ENCODE results near the gene SMARCAL1.
"Not testable (repeated sequence)": the region's sequence is repeated elsewhere in the genome, so short reads cannot be mapped to it uniquely, and the experiment has no call there.

Gene SMARCAL1

GRCh38 chr2:216412022-216412999, at the start of gene SMARCAL1:
Gene SMARCAL1 (plus strand): TSS chr2:216412484. CDS start chr2:216414705, 2,221 bp downstream.
- peak; percentile 99 for DNase-seq

- no peak for DNase-seq
Measured at GRCh38 chr2:216362730-216363129, 49.6 kb upstream of the SMARCAL1 start.

GRCh38 chr2:216363221-216363620, 49.1 kb upstream of the SMARCAL1 start:
- DNase-seq: no peak

GRCh38 chr2:216365518-216365917, 46.8 kb upstream of the SMARCAL1 start:
- DNase-seq: no peak

- DNase-seq: no peak
Measured at GRCh38 chr2:216366777-216367471, 45.4 kb upstream of the SMARCAL1 start.

- DNase-seq: no peak
Measured at GRCh38 chr2:216369821-216370220, 42.5 kb upstream of the SMARCAL1 start.

GRCh38 chr2:216370961-216371712, 41.1 kb upstream of the SMARCAL1 start:
- no peak for DNase-seq

GRCh38 chr2:216371721-216372702, 40.3 kb upstream of the SMARCAL1 start, which contains the start of gene MARCHF4:
Gene MARCHF4 (minus strand): TSS chr2:216372483. CDS start chr2:216370260, 2,223 bp downstream.
- DNase-seq: peak; percentile 36

GRCh38 chr2:216372761-216373291, 39.5 kb upstream of the SMARCAL1 start:
- no peak for DNase-seq

- no peak for DNase-seq
Measured at GRCh38 chr2:216373896-216374295, 38.4 kb upstream of the SMARCAL1 start.

GRCh38 chr2:216375286-216375685, 37.0 kb upstream of the SMARCAL1 start:
- no peak for DNase-seq

GRCh38 chr2:216379977-216380376, 32.3 kb upstream of the SMARCAL1 start:
- no peak for DNase-seq

GRCh38 chr2:216384409-216384808, 27.9 kb upstream of the SMARCAL1 start:
- not testable (repeated sequence) for DNase-seq

- no peak for DNase-seq
Measured at GRCh38 chr2:216385478-216385877, 26.8 kb upstream of the SMARCAL1 start.

GRCh38 chr2:216387262-216387661, 25.0 kb upstream of the SMARCAL1 start:
- no peak for DNase-seq

GRCh38 chr2:216388046-216388884, 24.0 kb upstream of the SMARCAL1 start:
- DNase-seq: no peak

GRCh38 chr2:216389570-216389969, 22.7 kb upstream of the SMARCAL1 start:
- no peak for DNase-seq

- DNase-seq: no peak
Measured at GRCh38 chr2:216391401-216391800, 20.9 kb upstream of the SMARCAL1 start.

GRCh38 chr2:216392018-216392562, 20.2 kb upstream of the SMARCAL1 start:
- DNase-seq: no peak
